Mesothelial cell of epicardium (in vitro differentiated cells): ENCODE results near the gene MRPL28. TPM values are rescaled to one million over a fixed set of nuclear protein-coding genes. Genes with fewer than 3 reads are reported as not detected.
A peak's percentile ranks its signal among the peaks of the same experiment; 100 is the strongest.
"Not testable (repeated sequence)": the region's sequence is repeated elsewhere in the genome, so short reads cannot be mapped to it uniquely, and the experiment has no call there.

Source experiments
- DNase-seq, 2 experiments: peaks; one replicate each; pipeline ENCODE4 v3.0.0; 2021; ENCODE audit warnings: low spot score in 2 of 2; ENCODE audit not compliant: unreplicated experiment in 2 of 2
- H3K27ac Mint-ChIP-seq: 2 replicates; pipeline ENCODE4 v1.8.0; 2021; ENCODE audit warnings: mixed read lengths
- H3K27me3 Mint-ChIP-seq: 2 replicates; pipeline ENCODE4 v1.8.0; 2021; ENCODE audit warnings: low read depth, mixed read lengths
- H3K36me3 Mint-ChIP-seq: 2 replicates; pipeline ENCODE4 v1.8.0; 2021; ENCODE audit warnings: mixed read lengths
- H3K4me1 Mint-ChIP-seq: 2 replicates; pipeline ENCODE4 v1.8.0; 2021; ENCODE audit warnings: mixed read lengths
- H3K4me3 Mint-ChIP-seq: 2 replicates; pipeline ENCODE4 v1.8.0; 2021; ENCODE audit warnings: mild to moderate bottlenecking, moderate library complexity, mixed read lengths
- H3K9me3 Mint-ChIP-seq: 2 replicates; pipeline ENCODE4 v1.8.0; 2021; ENCODE audit warnings: mixed read lengths
- total RNA-seq: library from RNA; stranded (reverse); gene quantifications from 3 replicates; pipeline ENCODE4 v1.2.1, GENCODE V29; 2021
- TF ChIP-seq, protein P1 (sequence below): fragments of 200-600 bp; sonication (generic); IDR thresholded peaks from one replicate; pipeline ENCODE4 v1.5.0; 2021; ENCODE audit warnings: antibody characterized with exemption; ENCODE audit not compliant: unreplicated experiment

The MRPL28 gene
- 75.3 to 75.9 TPM (median 75.9 TPM) in 3 replicates for total RNA-seq

DNA sequence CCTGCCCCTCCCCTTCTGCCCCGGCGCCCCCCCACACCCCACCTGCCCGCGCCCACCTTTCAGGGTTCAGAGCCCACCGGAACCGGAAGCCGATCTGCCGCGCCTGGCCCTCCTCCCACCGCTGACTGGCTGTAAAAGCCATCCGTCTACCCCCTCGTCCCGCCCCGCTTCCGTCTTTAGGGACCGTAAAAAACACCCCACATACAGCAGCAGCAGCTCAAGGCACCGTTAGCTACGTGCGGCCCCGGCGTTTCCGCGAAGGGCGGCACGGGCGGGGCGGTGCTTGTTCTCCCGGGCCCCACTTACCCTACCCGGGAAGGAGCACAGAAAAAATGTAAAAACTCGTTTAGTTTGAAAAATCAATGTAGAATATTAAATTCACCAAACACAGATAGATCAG is at the start of gene MRPL28:
Gene MRPL28 (minus strand): TSS at position 96 of the 400 bp plus-strand sequence. CDS start 320 bp downstream, outside the sequence.
- peaks cover 10% of the 10 kb centered on the region for H3K4me1 Mint-ChIP-seq
- DNase-seq, result peak; percentile 85 to 94
- H3K27ac Mint-ChIP-seq, result peak within 1 kb of the TSS; percentile 96
- TF ChIP-seq, protein P1, sequence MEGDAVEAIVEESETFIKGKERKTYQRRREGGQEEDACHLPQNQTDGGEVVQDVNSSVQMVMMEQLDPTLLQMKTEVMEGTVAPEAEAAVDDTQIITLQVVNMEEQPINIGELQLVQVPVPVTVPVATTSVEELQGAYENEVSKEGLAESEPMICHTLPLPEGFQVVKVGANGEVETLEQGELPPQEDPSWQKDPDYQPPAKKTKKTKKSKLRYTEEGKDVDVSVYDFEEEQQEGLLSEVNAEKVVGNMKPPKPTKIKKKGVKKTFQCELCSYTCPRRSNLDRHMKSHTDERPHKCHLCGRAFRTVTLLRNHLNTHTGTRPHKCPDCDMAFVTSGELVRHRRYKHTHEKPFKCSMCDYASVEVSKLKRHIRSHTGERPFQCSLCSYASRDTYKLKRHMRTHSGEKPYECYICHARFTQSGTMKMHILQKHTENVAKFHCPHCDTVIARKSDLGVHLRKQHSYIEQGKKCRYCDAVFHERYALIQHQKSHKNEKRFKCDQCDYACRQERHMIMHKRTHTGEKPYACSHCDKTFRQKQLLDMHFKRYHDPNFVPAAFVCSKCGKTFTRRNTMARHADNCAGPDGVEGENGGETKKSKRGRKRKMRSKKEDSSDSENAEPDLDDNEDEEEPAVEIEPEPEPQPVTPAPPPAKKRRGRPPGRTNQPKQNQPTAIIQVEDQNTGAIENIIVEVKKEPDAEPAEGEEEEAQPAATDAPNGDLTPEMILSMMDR, result no peak
- H3K4me3 Mint-ChIP-seq, result peak within 1 kb of the TSS; percentile 91
- no peaks in the 10 kb centered on the region for H3K27me3 Mint-ChIP-seq
- peaks cover 3% of the 10 kb centered on the region for H3K36me3 Mint-ChIP-seq
- H3K9me3 Mint-ChIP-seq, result no peaks in the 10 kb centered on the region

DNA sequence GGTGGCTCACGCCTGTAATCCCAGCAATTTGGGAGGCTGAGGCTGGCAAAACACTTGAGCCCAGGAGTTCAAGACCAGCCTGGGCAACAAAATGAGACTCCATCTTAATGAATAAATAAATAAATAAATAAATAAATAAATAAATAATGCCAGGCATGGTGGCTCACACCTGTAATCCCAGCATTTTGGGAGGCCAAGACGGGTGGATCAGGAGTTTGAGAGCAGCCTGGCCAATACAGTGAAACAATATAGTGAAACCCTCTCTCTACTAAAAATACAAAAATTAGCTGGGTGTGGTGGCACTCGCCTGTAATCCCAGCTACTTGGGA is 44.8 kb upstream of the MRPL28 start:
- not testable (repeated sequence) for H3K36me3 Mint-ChIP-seq, H3K4me3 Mint-ChIP-seq, H3K4me1 Mint-ChIP-seq, H3K27ac Mint-ChIP-seq, H3K9me3 Mint-ChIP-seq, H3K27me3 Mint-ChIP-seq, DNase-seq

DNA sequence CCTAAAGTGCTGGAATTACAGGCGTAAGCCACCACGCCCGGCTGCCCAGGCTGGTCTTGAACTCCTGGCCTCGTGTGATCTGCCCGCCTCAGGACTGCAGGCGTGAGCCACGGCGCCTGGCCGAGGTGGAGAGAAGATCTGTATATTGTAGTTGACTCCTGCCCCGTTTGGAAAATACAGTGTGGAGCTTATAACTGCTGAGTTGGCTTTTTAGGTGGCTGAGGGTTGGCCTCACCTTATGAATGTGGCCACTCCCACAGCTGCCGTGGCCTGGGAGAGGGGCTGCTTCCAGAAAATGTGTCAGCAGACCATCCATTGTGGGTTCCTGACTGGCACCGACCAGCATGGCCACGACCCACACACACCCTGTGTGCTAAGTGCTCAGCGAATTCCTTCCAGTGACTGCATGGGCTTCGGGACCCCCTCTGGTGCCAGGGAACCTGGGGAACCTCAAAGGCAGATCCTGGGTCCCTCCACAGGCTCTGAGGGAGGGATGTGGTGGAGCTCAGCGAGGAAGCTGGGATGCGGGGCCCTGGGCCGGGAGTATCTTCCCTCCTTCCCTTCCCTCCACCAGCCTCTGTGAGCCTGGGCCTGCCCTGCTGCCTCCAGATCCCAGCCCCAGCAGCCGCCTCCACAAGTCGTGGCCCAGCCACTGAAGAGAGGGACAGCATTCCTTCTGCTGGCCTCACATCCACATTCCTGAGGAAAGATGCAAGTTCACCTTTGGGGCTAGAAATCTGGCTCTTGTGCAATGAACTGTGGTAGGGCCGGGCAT is 44.2 kb upstream of the MRPL28 start:
- Mint-ChIP-seq H3K36me3 (peaks cover 5% of the 10 kb centered on the region), H3K27ac (no peak overlapping the region), H3K27me3 (no peaks in the 10 kb centered on the region), H3K4me1 (no peaks in the 10 kb centered on the region), H3K4me3 (no peak overlapping the region), H3K9me3 (no peaks in the 10 kb centered on the region)
- TF ChIP-seq, protein P1, result no peak
- no peak for DNase-seq

DNA sequence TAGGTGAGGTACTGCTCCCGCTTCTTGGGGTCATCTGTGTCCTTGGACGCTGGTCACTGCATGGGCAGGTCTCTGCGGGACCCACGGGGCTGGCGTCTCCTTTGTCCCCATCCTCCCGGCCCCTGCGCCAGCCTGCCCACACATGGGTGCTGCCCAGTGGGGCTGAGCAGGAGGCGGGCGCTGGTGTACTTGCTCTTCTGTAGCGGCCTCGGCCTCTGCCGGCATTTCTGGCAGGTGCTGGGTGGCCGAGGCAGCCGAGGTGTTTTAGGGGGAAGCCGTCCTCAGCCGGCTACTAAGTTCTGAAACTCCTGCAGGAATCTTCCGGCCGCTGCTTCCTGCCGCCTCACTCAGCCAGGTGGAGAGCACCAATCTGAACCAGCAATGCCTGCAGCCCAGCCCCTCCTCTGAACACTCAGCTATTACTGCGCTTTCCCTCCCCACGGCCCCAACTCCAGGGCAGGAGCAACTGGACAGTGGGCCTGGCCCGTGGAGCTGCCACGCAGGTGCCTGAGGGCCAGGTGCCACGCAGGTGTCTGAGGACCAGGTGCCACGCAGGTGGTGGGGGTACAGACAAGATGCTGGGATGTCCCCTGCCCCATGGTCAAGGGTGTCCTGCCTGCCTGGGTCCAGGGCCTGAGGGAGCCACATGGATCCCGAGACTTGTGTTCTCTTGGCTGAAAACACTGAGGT is 41.4 kb upstream of the MRPL28 start:
- Mint-ChIP-seq H3K9me3 (no peaks in the 10 kb centered on the region), H3K4me1 (no peaks in the 10 kb centered on the region), H3K27ac (no peak overlapping the region), H3K4me3 (no peak overlapping the region), H3K36me3 (peaks cover 9% of the 10 kb centered on the region), H3K27me3 (no peaks in the 10 kb centered on the region)
- DNase-seq, result no peak
- TF ChIP-seq, protein P1, result no peak

DNA sequence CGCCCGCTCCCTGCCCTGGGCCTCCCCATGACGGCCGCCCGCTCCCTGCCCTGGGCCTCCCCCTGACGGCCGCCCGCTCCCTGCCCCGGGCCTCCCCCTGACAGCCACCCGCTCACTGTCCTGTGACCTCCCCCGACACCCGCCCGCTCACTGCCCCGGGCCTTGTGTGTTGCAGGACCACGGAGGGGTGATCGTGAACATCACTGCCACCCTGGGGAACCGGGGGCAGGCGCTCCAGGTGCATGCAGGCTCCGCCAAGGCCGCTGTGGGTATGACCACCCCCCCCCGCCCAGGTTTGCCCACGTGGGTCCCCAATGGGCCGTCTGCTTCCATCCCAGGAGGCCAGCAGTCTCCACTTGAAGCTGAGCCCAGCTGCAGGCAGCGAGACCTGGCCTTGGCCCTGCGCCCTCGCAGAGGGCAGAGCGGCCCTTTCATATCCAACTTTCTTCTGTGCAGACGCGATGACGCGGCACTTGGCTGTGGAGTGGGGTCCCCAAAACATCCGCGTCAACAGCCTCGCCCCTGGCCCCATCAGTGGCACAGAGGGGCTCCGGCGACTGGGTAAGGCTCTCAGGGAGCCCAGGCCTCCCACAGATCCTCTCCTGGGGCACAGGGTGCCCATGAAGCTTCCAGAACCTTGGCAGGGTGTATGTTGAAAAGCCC is 40.3 kb upstream of the MRPL28 start:
- H3K4me1 Mint-ChIP-seq, result no peaks in the 10 kb centered on the region
- no peaks in the 10 kb centered on the region for H3K27me3 Mint-ChIP-seq
- H3K36me3 Mint-ChIP-seq, result peaks cover 9% of the 10 kb centered on the region
- no peaks in the 10 kb centered on the region for H3K9me3 Mint-ChIP-seq
- TF ChIP-seq, protein P1, result no peak
- DNase-seq, result no peak
- no peak overlapping the region for H3K4me3 Mint-ChIP-seq
- no peak overlapping the region for H3K27ac Mint-ChIP-seq

DNA sequence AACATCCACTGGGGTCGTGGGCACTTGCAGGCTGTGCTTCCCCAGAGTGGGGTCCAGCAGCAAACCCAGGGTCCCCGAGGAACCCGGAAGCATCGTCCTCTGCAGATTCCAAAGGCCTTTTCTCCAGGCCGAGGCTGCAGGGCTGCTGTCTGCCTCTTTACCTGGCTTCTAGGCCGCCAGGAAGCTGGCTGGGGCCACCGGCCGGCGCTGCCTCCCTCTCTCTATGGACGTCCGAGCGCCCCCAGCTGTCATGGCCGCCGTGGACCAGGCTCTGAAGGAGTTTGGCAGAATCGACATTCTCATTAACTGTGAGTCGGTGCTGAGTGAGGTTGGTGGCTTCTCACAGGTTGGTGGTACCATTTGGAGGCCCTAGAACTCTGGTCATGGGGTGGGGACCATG is 36.9 kb upstream of the MRPL28 start:
- TF ChIP-seq, protein P1, result no peak
- Mint-ChIP-seq H3K9me3 (no peaks in the 10 kb centered on the region), H3K36me3 (peaks cover 9% of the 10 kb centered on the region), H3K27me3 (no peaks in the 10 kb centered on the region), H3K4me3 (no peak overlapping the region), H3K4me1 (no peaks in the 10 kb centered on the region), H3K27ac (no peak overlapping the region)
- DNase-seq, result no peak
